ENCODE results near the gene REM2.

Gene REM2

GRCh38 chr14:22928237-22929103 lies 45.4 kb downstream of the REM2 start:
- peak in 1 of 56 donors; percentile 15 for DNase-seq

- peak; percentile 31 to 100 (median 98) for DNase-seq
Measured at GRCh38 chr14:22929104-22929960, 46.3 kb downstream of the REM2 start, which contains the start of gene PRMT5. Gene PRMT5, minus strand, starts transcription at chr14:22929376. Its CDS starts 15 bp downstream, at chr14:22929361.

DNA sequence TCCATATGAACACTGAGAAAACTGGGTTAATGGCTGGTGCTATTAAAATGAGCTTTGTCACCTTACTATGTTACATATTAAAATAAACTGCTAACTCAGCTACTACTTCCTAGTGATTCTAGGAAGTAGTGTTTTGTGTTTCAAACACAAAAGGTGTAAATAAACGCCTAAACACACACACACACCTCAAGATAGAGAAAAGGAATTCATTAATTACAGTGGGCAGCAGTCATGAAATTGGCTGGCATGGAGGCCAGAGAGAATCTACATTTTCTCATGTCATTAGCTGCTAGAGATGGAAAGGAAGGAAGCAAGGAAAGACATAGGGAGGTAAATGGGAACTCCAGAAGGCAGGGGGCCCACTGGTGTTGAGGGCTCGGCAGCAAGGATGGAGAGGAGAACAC lies 46.9 kb downstream of the REM2 start:
- no peak for DNase-seq

- no peak for DNase-seq
Measured at GRCh38 chr14:22932146-22932545, 49.1 kb downstream of the REM2 start.

- no peak for DNase-seq
Measured at GRCh38 chr14:22935156-22935555, 52.1 kb downstream of the REM2 start.
